ENCODE results near the gene ACSS3.
"Not testable (repeated sequence)": the region's sequence is repeated elsewhere in the genome, so short reads cannot be mapped to it uniquely, and the experiment has no call there.

The ACSS3 gene

DNA sequence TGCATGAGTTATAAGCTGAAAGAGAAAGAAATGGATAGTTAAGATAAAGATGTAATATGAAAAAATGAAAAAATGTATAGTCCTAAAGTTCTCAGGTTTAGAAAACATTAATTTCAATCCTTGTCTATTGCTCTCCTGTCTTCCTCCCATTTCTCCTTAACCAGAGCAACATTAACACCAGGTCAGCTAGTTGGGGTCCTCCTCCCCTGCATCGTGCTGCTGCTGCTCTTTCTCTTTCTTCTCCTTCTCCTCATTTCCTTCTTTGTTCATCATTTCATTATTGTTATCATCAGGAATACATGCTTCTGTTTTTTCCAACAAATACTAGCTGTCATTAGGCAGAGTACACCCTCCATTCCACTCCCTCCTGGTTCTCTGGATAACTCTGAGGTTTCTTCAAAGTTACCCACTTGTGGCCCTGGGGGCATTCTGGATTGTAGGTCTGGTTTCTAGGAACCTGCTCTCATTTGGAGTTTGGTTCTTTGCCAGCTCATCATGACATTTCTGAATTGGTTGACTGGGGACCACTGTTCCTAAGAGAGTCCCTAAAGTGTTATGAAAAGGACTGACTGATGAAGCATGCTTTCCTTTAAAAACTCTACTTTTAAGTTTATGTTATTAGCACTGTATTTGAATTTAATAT, 17.0 kb downstream of the ACSS3 start:
- no peak for DNase-seq (ENCODE audit: low read depth, low spot score)

DNA sequence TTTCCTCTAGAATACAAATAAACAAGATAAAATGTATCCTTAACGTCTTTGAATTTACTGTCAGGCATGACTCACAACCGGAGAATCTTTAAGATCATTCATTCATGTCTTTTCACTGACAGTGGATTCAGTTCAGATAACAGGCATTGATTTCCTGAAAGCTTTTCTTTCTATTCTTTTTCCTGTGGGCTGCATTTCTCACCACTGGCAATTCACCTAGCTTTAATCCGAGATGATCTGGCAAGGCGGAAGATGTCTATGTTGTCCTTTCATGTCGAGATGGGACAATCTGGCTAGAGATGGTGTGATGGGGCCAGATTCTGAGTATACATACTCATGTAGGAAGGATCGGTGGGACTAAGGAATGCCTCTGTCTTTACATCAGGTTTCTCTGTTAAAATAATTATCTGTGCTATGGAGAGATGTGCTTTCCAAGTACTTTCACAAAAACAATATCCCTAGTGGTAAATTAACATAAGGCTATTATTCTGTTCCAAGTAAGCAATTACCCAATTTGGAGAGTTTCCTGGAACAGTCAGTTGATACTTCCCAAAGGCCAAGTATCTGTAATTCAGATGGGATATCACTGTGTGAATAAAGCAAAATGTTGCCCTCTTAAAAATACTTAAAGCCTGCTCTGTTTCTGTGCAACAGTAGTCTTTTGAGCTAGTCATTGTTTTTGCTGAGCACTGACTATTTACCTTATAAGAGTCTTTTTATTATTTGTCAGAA, 17.8 kb downstream of the ACSS3 start:
- DNase-seq (ENCODE audit: low read depth, low spot score), result no peak

DNA sequence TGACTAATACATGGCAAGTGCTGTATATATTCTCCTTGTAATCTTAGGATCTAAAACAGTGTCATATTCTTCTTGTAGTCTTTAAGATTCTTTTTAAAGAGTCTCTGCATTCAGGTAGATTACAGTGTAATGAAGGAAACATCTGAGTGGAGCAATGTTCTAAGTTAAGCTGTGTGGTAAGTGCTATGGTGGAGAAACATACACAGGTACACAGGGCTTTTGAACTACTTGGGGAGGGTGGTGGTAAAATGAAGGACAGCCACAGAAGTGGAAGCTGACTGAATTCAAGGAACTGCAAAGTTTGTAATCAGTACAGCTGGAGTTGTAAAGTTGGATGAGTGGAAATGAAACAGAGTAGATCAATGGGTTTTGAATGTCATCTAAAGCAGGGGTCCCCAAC, 27.8 kb downstream of the ACSS3 start:
- DNase-seq (ENCODE audit: low read depth, low spot score), result no peak

DNA sequence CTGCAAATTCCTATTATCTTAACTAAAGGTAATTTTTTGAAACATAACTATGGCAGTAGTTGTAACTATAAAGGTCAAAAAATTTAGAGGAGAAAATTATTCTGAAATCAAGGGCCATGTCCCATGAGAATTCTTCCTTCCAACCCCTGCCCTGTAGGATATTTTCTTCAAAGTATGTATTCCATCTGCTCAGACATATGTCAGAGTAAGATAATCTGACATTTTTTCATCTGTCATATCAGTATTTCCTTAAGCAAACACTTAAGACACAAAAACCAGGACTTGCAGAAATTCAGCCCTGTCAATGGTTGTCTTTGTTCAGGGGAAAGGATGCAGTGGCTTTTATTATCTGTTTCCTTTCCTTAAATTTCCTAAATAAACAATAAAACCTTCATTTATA, 36.3 kb downstream of the ACSS3 start:
- DNase-seq (ENCODE audit: low read depth, low spot score), result no peak

DNA sequence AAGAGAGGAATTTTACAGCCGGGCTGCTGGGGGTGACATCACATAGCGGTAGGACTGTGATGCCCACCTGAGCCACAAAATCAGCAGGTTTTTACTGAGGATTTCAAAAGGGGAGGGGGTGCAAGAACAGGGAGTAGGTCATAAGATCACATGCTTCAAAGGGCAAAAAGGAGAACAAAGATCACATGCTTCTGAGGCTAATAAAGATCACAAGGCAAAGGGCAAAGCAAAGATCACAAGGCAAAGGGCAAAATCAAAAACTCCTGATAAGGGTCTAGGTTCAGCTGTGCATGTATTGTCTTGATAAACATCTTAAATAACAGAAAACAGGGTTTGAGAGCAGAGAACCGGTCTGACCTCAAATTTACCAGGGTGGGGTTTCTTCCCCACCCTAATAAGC, 41.2 kb downstream of the ACSS3 start:
- DNase-seq (ENCODE audit: low read depth, low spot score), result not testable (repeated sequence)

DNA sequence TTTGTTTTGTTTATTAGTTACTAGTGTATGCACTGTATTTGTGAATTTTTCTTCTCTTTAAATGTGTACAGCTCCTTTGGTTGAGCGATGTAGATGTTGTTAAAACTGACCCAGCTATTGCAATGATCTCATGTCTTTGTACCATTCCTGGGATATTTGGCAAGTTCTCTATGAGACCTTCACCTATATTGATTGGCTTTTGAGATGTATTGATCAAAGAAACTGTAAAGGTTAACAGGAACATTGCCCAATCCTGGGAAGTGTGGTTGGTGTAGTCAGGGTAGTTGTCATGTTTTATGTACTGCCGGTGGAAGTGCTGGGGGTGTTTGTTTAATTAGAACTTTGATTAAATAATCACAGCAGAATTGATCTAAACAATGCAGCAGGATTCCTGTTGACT, 43.1 kb downstream of the ACSS3 start:
- DNase-seq (ENCODE audit: low read depth, low spot score), result no peak

DNA sequence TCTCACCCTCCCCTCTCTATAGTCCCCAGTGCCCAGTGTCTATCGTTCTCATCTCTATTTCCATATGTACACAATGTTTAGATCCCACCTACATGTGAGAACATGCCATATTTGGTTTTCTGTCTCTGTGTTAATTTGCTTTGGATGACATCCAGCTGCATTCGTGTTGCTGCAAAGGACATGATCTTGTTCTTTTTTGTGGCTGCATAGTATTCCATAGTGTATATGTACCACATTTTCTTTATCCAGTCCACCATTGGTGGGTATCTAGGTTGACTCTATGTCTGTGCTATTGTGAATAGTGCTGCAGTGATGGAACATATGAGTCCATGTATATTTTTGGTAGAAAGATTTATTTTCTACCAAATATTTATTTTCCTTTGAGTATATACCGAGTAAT, 45.7 kb downstream of the ACSS3 start:
- no peak for DNase-seq (ENCODE audit: low read depth, low spot score)

DNA sequence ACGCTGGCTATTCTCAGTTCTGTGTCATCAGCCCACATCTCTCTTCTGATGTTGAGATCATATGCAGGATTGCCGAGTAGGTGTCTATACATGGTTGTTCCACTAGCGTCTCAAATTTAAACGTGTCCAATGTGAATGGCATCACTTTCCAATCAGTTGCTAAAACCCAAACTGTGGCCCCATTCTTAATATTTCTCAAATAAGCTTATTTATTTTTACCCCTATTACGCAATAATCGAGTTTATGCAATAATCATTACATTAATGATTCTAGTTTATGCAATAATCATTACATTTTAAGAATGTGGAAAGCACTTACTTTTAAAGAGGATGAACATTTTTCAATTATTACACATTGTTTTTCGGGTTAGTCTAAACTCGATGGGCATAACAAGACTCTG, 47.8 kb downstream of the ACSS3 start:
- DNase-seq (ENCODE audit: low read depth, low spot score), result no peak

DNA sequence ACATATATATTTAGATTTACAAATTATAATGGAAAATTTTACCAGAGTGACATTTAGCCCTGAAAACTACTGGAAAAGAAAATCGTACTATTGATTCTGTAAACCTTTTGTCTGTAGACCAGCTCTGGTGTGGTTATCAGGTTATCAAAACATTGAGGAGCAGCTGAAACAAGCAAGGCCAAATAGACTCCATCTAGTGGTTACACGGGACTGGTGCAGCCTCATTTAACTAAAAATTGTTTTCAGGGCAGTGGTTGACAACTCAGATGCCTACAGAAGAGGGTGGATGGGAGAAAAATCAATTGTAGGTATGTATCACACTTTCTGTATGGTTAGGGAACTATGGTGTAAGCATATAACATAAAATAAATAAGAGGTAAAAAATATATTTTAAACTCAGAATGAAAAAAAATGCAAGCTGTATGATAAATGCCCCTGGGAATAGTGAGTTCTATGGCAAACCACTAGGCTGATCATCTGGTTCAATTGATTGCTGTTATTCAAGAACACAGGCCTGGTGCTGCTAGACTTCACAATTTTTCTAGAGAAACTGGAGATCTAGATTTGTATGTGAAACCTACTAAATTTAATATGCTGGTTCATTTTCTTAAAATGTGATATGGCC, 51.2 kb downstream of the ACSS3 start:
- peak; percentile 17 for DNase-seq (ENCODE audit: low read depth, low spot score)

DNA sequence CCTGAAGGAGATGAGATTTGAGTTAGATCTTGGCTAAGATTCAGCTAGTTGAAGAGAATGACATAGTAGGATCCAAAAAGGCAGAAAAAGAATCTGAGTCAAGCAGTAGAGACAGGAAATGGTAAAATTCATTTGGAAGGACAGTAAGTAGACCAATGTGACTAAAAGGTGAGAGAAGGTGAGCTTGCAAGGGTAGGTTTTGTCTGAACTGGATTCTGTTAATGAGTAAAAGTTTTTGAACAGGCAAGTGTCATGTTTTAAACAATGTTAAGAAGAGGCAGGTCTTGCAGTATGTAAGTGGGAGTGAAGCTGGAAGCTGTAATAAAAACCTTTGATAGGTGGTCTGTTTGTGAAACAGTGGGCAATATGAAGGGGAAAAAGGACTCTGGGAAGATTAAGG, 58.6 kb downstream of the ACSS3 start:
- DNase-seq (ENCODE audit: low read depth, low spot score), result no peak

DNA sequence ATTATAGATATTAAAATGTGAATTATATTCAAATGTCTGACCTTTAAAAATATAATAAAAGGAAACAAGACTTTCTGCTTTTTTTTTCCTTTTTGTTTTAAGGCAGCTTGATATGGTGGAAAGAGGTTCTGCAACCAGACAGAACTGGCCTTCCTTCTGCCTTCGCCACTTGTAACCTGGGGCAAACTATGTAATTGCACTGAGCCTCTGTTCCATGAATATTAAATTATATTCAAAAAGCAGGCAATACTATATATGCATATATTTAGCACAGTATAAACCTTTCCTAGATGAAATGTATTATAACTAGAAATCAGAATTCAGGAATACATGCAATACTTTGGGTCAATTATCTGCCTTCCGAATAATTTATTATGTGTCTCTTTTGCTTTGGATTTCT, 59.9 kb downstream of the ACSS3 start:
- DNase-seq (ENCODE audit: low read depth, low spot score), result no peak

DNA sequence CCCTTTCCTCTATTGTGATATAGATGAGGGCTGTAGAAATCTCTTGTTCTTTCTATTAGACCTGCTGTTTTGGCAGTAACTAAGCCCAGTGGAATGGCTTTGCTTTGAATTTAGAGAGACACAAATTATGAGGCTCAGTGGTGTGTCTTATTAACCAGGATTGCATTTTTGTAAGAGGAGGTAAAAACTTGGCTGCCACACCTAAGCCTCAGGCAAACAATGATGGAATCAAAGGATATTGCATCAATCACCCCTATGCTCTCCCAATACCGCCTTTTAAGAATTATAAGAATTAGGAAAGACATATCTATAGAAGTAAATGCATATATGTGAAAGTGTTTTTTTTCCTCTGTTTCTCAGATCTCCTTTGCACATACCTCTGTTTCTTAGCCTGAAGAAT, 63.3 kb downstream of the ACSS3 start:
- no peak for DNase-seq (ENCODE audit: low read depth, low spot score)

DNA sequence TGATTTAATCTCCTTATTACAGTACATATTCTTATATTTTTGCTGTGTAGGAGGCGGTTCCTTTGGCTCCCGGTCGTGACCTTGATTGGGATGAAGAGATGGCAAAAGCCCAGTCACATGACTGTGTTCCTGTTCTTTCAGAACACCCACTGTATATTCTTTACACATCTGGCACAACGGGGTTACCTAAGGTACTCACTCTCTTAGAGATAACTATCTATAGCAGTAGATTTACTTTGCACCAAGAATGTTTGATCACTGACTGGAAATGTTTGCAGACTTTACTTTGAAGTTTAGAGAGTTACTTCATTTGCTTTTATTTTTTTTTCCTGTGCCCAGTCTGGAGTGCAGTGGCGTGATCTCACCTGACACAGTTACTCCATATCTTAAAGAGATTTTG, 65.2 kb downstream of the ACSS3 start:
- no peak for DNase-seq (ENCODE audit: low read depth, low spot score)

DNA sequence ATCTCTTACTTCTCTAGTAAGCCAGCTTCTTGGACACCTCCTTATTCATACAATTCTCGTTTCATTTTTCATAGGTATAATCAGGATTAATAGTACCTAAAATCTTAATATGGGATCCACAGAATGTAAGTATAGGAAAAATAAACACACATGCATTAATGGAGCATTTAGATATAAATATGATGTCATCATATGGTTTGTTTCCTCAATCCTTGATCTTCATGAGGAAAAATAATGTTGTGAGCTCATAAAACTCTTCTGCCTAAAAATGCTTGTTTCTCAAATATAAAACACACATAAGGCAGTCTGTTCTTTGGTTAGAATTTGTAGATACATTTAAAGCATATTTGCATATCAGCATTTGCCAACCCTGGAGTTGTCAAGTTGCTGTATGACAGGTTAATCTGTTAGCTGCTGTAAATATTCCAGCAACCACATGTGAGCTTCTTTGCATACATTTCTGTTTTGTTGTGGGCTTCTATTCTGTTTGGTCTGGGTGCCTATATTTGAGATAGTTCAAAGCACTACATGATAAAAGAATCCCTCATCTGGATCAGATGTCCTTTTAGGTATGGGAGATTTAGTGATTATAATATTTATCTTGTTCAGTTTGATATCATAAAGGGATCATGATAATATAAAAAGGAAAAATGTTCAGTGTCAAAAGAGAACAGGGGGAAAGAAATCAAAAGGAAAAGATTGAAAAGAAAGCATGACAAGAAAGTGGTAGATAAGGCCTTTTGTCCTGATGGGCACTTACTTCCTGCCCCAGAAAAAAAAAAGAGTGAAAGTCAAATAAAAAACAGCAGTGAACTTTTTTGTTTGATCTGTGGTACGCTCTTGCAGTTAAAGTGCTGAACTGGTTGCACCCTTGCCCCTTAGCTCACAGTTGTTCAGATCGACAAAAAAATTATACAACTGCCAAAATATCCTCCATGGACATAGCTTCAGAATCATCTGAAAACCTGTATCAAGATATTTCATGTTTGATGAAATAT, 68.6 kb downstream of the ACSS3 start:
- DNase-seq (ENCODE audit: low read depth, low spot score), result no peak

DNA sequence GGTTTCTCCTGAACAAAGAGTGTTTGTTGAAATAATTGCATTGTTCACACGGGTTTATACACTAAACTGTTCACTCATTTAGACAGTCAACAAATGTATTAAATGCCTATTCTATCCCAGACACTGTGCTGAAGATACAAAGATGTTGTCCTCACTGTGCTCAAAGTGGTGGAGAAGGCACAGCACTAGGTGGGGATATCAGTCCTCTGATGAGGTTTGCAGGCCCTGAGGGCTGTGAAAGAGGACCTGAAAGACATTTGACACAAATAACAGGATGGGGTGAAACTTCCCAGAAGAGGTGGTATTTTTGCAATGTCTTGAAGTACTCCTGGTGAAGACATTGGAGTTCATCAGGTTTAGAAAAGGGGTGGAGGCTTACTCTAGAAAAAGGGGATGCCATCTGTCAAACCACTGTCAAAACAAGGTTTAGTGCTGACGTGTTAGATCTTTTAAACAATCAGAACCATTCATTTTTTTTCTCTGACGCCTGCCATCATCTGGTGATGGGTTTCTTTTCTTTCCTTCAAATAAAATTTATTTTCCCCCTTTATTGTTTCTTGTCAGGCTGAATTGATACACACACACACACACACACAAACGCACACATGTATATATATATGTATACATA, 69.5 kb downstream of the ACSS3 start:
- DNase-seq (ENCODE audit: low read depth, low spot score), result no peak

DNA sequence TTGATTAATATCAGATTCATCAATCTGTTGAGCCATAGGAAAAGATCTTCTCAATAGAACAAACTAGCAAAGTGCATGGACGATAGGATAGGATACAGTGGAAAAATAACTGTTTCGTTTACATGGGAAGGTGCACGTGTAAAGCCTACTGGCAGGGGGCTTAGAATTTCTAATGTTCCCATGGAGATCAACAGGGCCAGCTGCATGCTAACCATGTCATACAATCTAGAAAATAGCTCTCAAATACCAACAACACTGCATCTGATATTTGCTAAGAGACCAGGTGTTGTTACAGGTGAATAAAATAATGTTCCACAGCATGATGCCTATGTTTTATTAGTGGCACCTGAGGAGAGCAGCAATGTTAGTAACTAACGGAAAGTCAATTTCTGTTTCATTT, 72.5 kb downstream of the ACSS3 start:
- no peak for DNase-seq (ENCODE audit: low read depth, low spot score)

DNA sequence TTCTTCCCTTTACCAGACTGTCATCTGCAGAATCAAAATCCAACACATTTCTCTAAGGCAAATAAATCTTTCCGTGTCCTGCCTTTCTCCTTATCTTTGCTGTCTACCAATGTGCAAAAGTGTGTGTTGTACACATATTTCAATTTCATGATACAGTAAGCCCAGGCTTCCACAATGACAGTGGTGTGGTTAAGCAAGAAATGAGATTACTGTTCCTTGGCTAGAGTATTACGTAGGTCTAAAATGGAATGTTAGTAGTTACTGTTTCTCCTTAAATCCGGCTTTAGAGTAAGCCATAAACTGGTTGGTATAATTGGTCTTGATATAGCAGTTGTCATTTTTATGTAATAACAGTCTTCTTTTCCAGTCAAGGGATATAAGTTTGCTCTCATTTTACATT, 82.0 kb downstream of the ACSS3 start:
- DNase-seq (ENCODE audit: low read depth, low spot score), result no peak

DNA sequence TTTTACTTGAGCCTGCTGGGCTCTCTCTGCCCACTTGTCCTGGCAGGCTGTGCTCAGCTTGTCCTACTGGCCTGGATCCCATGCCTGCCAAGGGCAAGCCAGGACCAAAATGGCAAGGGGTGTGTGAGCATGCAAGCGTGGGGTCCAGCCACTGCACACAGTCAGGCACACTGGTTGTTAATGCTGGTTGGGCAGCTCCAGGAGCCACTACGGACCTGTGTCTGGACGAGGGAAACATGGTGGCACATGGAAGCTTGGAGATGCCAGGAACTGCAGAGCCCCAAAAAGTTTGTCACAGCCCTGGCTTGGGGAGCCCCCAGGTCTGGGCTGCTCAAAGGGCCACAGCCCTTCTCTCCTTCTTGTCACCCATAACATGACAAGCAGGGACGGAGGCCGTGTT, 83.8 kb downstream of the ACSS3 start:
- no peak for DNase-seq (ENCODE audit: low read depth, low spot score)

DNA sequence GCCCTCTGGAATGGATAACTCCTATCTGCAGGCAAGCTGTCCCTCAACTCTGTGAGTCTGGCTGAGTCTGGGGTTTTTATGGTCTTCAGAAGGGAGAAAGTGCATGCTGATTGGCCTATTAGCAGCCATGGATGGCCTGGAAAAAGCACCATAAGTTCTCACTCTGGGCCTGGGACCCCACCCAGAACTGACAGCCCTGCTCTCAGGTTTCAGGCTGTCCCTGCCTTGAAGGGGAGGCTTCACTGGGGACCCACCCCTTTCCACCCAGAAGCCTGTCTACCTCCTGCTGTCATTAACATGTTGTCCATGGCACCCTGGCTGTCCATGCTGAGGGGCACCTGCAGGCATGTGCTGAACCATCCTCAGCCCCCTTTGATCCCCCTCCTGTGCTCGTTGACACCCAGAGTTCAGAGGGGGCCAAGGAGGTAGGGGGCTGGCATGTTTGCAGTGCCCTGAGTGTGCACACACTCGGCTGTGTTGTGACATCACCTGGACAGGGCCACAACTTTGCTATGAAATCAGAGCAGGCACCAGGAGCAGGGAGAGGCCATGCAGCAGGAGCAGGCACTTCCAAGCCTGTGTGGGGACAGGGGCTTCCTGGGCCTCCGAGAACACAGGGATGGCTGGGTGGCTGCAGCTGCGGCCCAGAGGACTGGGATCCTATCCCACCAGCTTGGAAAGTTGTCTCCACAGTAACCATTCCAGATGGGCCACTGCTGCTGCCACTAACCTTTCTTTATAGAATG, 84.7 kb downstream of the ACSS3 start:
- no peak for DNase-seq (ENCODE audit: low read depth, low spot score)

DNA sequence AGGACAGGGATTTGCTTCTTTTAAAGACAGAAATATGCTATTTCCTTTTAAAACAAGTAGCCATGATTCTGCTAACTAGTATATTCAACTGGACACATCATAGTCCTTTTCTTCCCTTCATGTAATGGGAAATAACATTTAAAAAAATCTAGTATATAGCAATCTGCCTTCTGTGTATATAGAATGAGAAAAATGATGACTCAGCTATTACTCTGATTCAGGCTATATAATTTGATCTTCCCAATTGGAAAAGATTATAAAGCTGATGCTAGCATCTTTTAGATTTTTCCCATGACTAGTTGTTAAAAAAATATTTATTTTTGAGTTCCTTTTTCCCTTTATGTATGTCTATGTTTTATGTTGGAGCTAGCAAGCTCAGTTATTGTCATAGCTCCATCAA, 86.9 kb downstream of the ACSS3 start:
- DNase-seq (ENCODE audit: low read depth, low spot score), result no peak

DNA sequence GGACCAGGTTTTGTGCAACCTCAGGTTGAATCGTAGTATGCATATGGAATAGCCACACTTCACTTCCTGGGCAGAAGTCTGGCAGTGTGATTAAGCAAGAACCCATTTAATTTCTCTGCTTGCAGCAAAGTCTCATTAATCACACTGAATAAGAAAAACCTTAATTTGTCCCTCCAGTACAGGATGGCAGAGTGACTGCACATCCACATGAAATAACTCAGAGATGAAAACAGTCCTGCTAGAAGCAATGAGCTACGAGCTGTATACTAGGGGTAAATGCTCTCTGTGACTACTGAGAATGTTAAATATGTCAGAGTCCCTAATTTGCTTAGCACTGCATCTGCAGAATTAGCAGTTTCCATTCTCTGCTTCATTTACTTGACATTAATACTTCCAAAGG, 88.9 kb downstream of the ACSS3 start:
- no peak for DNase-seq (ENCODE audit: low read depth, low spot score)
